Nephron (organoid): ENCODE data around the gene FANCD2.
A peak's percentile ranks its signal among the peaks of the same experiment; 100 is the strongest.
"Not testable (repeated sequence)": the region's sequence is repeated elsewhere in the genome, so short reads cannot be mapped to it uniquely, and the experiment has no call there.

ENCODE experiments used
- H3K27ac Mint-ChIP-seq, 3 experiments: 2 replicates each; pipeline ENCODE4 v1.8.0; 2020; ENCODE audit warnings: mixed read lengths in 3 of 3, mild to moderate bottlenecking in 2 of 3, moderate library complexity in 1 of 3
- H3K27me3 Mint-ChIP-seq: 2 replicates; pipeline ENCODE4 v1.8.0; 2021; ENCODE audit warnings: low read depth, mild to moderate bottlenecking, moderate library complexity, mixed read lengths
- H3K36me3 Mint-ChIP-seq: 2 replicates; pipeline ENCODE4 v1.8.0; 2020; ENCODE audit warnings: low read depth, mixed read lengths
- H3K4me1 Mint-ChIP-seq: 2 replicates; pipeline ENCODE4 v1.8.0; 2020; ENCODE audit warnings: mixed read lengths
- H3K4me3 Mint-ChIP-seq, 3 experiments: 2 replicates each; pipeline ENCODE4 v1.8.0; 2020; ENCODE audit warnings: mild to moderate bottlenecking in 3 of 3, mixed read lengths in 3 of 3, moderate library complexity in 2 of 3
- H3K9me3 Mint-ChIP-seq: 2 replicates; pipeline ENCODE4 v1.8.0; 2020; ENCODE audit warnings: mixed read lengths
- CTCF ChIP-seq, 3 experiments: fragments of 200-600 bp; sonication (generic); IDR thresholded peaks; one replicate each; pipeline ENCODE4 v1.5.0; 2021; ENCODE audit warnings: antibody characterized with exemption in 3 of 3; ENCODE audit not compliant: unreplicated experiment in 3 of 3

The FANCD2 gene

GRCh38 chr3:10017636-10018292 lies 8.5 kb upstream of the FANCD2 start:
- no peak for TF ChIP-seq CTCF (IDR thresholded peaks at IDR 0.05; ENCODE audit: unreplicated experiment in 3 of 3)
- H3K36me3 Mint-ChIP-seq, result peaks cover 12% of the 10 kb centered on the region
- no peak overlapping the region for H3K4me3 Mint-ChIP-seq
- H3K27ac Mint-ChIP-seq, result peak overlapping the region in 2 of 3 experiments; percentile 64 to 75
- H3K4me1 Mint-ChIP-seq, result peaks cover 16% of the 10 kb centered on the region
- H3K9me3 Mint-ChIP-seq, result no peaks in the 10 kb centered on the region
- no peaks in the 10 kb centered on the region for H3K27me3 Mint-ChIP-seq

DNA sequence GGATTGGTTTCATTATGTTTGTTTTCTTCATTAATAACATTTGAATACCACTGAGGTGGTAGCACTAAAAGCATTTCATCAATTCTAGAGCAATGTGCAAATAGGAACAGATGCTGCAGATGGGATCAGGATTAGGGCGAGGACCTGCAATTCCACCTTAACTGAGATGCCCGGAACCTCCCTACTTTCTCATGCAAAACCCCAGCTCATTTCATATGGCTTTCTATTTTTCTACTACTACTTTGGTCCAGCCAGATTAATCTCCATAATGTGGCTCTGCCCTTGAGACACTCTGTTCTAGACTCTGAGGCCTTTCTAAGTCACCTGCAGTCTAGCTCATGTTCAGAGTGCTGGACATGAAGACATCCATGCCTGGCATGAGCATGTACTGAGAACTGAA lies 7.4 kb upstream of the FANCD2 start:
- H3K4me3 Mint-ChIP-seq, H3K9me3 Mint-ChIP-seq, H3K27ac Mint-ChIP-seq, H3K27me3 Mint-ChIP-seq: not testable (repeated sequence)
- Mint-ChIP-seq H3K4me1 (peaks cover 14% of the 10 kb centered on the region), H3K36me3 (peaks cover 18% of the 10 kb centered on the region)

DNA sequence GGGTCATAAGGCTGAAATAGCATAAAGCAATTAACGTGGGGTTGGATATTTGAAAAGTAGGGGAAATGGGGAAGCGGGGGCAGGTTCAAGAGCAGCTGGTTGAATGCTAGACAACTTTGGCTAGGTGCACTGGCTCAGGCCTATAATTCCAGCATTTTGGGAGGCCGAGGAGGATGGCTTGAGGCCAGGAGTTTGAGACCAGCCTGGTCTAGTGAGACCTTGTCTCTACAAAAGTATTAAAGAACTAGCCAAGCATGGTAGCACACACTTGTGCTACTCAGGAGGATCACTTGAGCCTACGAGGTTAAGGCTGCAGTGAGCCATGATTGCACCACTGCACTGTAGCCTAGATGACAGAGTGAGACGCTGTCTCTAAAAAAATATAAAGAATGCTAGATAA lies 6.9 kb upstream of the FANCD2 start:
- H3K4me1 Mint-ChIP-seq, result peaks cover 14% of the 10 kb centered on the region
- H3K27ac Mint-ChIP-seq, result no peak overlapping the region

GRCh38 chr3:10021856-10022775 lies 4.1 kb upstream of the FANCD2 start:
- no peaks in the 10 kb centered on the region for H3K9me3 Mint-ChIP-seq
- H3K4me3 Mint-ChIP-seq, result no peak overlapping the region
- H3K36me3 Mint-ChIP-seq, result peaks cover 18% of the 10 kb centered on the region
- peaks cover 14% of the 10 kb centered on the region for H3K4me1 Mint-ChIP-seq
- H3K27me3 Mint-ChIP-seq, result no peaks in the 10 kb centered on the region
- H3K27ac Mint-ChIP-seq, result no peak overlapping the region
- TF ChIP-seq CTCF (IDR thresholded peaks at IDR 0.05; ENCODE audit: unreplicated experiment in 3 of 3), result no peak

More for the DNA sequence above, 6.9 kb upstream of the FANCD2 start:
- Mint-ChIP-seq H3K36me3 (peaks cover 18% of the 10 kb centered on the region), H3K4me3 (no peak overlapping the region), H3K27me3 (no peaks in the 10 kb centered on the region), H3K9me3 (no peaks in the 10 kb centered on the region)
- TF ChIP-seq CTCF (IDR thresholded peaks at IDR 0.05; ENCODE audit: unreplicated experiment in 3 of 3), result no peak

GRCh38 chr3:10023587-10024310 lies 2.5 kb upstream of the FANCD2 start:
- H3K9me3 Mint-ChIP-seq, result no peaks in the 10 kb centered on the region
- peaks cover 9% of the 10 kb centered on the region for H3K4me1 Mint-ChIP-seq
- peaks cover 18% of the 10 kb centered on the region for H3K36me3 Mint-ChIP-seq
- peak overlapping the region; percentile 47 to 77 (median 73) for H3K4me3 Mint-ChIP-seq
- H3K27ac Mint-ChIP-seq, result no peak overlapping the region
- no peaks in the 10 kb centered on the region for H3K27me3 Mint-ChIP-seq
- TF ChIP-seq CTCF (IDR thresholded peaks at IDR 0.05; ENCODE audit: unreplicated experiment in 3 of 3), result no peak
